K562 (cell line): ENCODE data around the gene TMPRSS5. TPM values are rescaled to one million over a fixed set of nuclear protein-coding genes. Genes with fewer than 3 reads are reported as not detected.

ENCODE experiments used
- ATF1 ChIP-seq, 2 experiments: fragments of 450-650 bp in 1 of 2; IDR thresholded peaks; 2 replicates each; pipeline ENCODE4 v1.6.1; 2016; ENCODE audit warnings: missing compliant biosample characterization in 1 of 2, missing genetic modification characterization in 1 of 2
- FOXA3 ChIP-seq, 2 experiments: fragments of 450-650 bp in 1 of 2; sonication (generic) in 1 of 2; formaldehyde crosslinking; IDR thresholded peaks in 1 of 2; conservative IDR thresholded peaks in 1 of 2; 2 replicates each; pipeline versions ENCODE4 v1.4.0 to v1.8.0; 2020 to 2022; ENCODE audit warnings: mild to moderate bottlenecking in 2 of 2, missing genetic modification reagents in 1 of 2
- GATA2 ChIP-seq: sonication (generic); formaldehyde crosslinking; IDR thresholded peaks from 2 replicates; pipeline ENCODE4 v1.4.0; 2020; ENCODE audit warnings: mild to moderate bottlenecking, missing genetic modification reagents
- ILK ChIP-seq: fragments of 450-650 bp; IDR thresholded peaks from 2 replicates; pipeline ENCODE4 v1.6.1; 2016; ENCODE audit warnings: missing genetic modification characterization, low read depth, mild to moderate bottlenecking, missing compliant biosample characterization, moderate library complexity, borderline replicate concordance
- IRF2 ChIP-seq: sonication (generic); formaldehyde crosslinking; IDR thresholded peaks from 2 replicates; pipeline ENCODE4 v1.8.1; 2022; ENCODE audit warnings: mild to moderate bottlenecking, missing genetic modification reagents
- NELFE ChIP-seq: IDR thresholded peaks from 2 replicates; pipeline ENCODE4 v1.6.1; 2011; ENCODE audit warnings: mild to moderate bottlenecking; ENCODE audit not compliant: insufficient read depth, insufficient read length
- NFXL1 ChIP-seq: fragments of 450-650 bp; formaldehyde crosslinking; IDR thresholded peaks from 2 replicates; pipeline ENCODE4 v1.4.0; 2021; ENCODE audit warnings: mild to moderate bottlenecking
- NR2F6 ChIP-seq: fragments of 450-650 bp; formaldehyde crosslinking; IDR thresholded peaks from 2 replicates; pipeline ENCODE4 v1.4.0; 2020; ENCODE audit warnings: mild to moderate bottlenecking
- PCBP1 ChIP-seq: fragments of 200-400 bp; formaldehyde crosslinking; IDR thresholded peaks from 2 replicates; pipeline ENCODE4 v1.6.1; 2018; ENCODE audit warnings: mild to moderate bottlenecking, low read depth, low read length; ENCODE audit not compliant: poor library complexity, severe bottlenecking
- PTRF ChIP-seq: fragments of 450-650 bp; IDR thresholded peaks from 2 replicates; pipeline ENCODE4 v1.6.1; 2016; ENCODE audit warnings: mild to moderate bottlenecking, missing genetic modification characterization, missing compliant biosample characterization
- RCOR1 ChIP-seq, 2 experiments: IDR thresholded peaks; 2 replicates each; pipeline ENCODE4 v1.6.1; 2012; ENCODE audit warnings: low read depth in 2 of 2, low read length in 2 of 2, borderline replicate concordance in 1 of 2, improper control_type of control experiment in 1 of 2
- RFX5 ChIP-seq: IDR thresholded peaks from 2 replicates; pipeline ENCODE4 v1.6.1; 2011; ENCODE audit warnings: low read depth, mild to moderate bottlenecking, improper control_type of control experiment, low read length
- SETDB1 ChIP-seq: IDR thresholded peaks from one replicate; pipeline ENCODE4 v1.6.1; 2012; ENCODE audit warnings: low read length, control low read depth, inconsistent platforms
- SIRT6 ChIP-seq: IDR thresholded peaks from one replicate; pipeline ENCODE4 v1.6.1; 2012; ENCODE audit warnings: low read depth, mild to moderate bottlenecking, control low read depth, inconsistent platforms, low read length, moderate library complexity
- SMAD3 ChIP-seq: fragments of 450-650 bp; formaldehyde crosslinking; conservative IDR thresholded peaks from 2 replicates; pipeline ENCODE4 v1.4.0; 2020; ENCODE audit warnings: mild to moderate bottlenecking
- SMARCA5 ChIP-seq: fragments of 450-650 bp; IDR thresholded peaks from 2 replicates; pipeline ENCODE4 v1.6.1; 2016
- SRF ChIP-seq, 2 experiments: fragments of 250-450, 450-650 bp in 1 of 2; sonication (Bioruptor Pico) in 1 of 2; sonication (generic) in 1 of 2; formaldehyde crosslinking; IDR thresholded peaks; 2 replicates each; pipeline versions ENCODE4 v1.5.0 to v1.5.1; 2020 to 2022; ENCODE audit warnings: mild to moderate bottlenecking in 1 of 2, missing genetic modification reagents in 1 of 2
- TEAD4 ChIP-seq, 2 experiments: sonication (generic) in 1 of 2; formaldehyde crosslinking in 1 of 2; IDR thresholded peaks; 2 replicates each; pipeline versions ENCODE4 v1.6.1 to v1.8.0; 2012 to 2022; ENCODE audit warnings: borderline replicate concordance in 1 of 2, inconsistent platforms in 1 of 2, low read length in 1 of 2, mild to moderate bottlenecking in 1 of 2, missing genetic modification reagents in 1 of 2
- ZKSCAN3 ChIP-seq: fragments of 250-450 bp; sonication (Bioruptor Pico); IDR thresholded peaks from 2 replicates; pipeline ENCODE4 v1.4.0; 2020
- ZNF239 ChIP-seq: fragments of 250-450 bp; sonication (Bioruptor Pico); IDR thresholded peaks from 2 replicates; pipeline ENCODE4 v1.4.0; 2020; ENCODE audit warnings: mild to moderate bottlenecking
- ZNF282 ChIP-seq: sonication (generic); formaldehyde crosslinking; IDR thresholded peaks from 2 replicates; pipeline ENCODE4 v1.8.1; 2023; ENCODE audit warnings: missing genetic modification reagents
- ZNF445 ChIP-seq: fragments of 250-450 bp; sonication (Bioruptor Pico); IDR thresholded peaks from 2 replicates; pipeline ENCODE4 v1.4.0; 2020; ENCODE audit warnings: low read depth, mild to moderate bottlenecking, moderate library complexity
- ZNF766 ChIP-seq: fragments of 200-800 bp; sonication (Bioruptor generic); conservative IDR thresholded peaks from 2 replicates; pipeline ENCODE4 v1.6.1; 2016; ENCODE audit warnings: missing genetic modification characterization, missing compliant biosample characterization
- polyA plus RNA-seq, 8 experiments: library from polyadenylated mRNA; depleted of rRNA in 4 of 8; stranded (reverse) in 5 of 8; unstranded in 3 of 8; fragments of >200 nt; fragmentation: Nextera tagmentation in 2 of 8; fragmentation: Illumina TruSeq in 1 of 8; extraction: Ambion mirVana in 2 of 8; extraction: Trizol in 1 of 8; gene quantifications; 2 replicates each; pipeline versions ENCODE4 v1.2.1 to v1.2.3, GENCODE V29; 2011 to 2014; ENCODE audit warnings: inconsistent platforms in 1 of 8, missing spikeins in 1 of 8
- total RNA-seq, 7 experiments: library from RNA; depleted of rRNA in 6 of 7; stranded (reverse); fragments of >200 nt in 6 of 7; fragmentation: Illumina TruSeq in 2 of 7; extraction: Trizol in 2 of 7; gene quantifications; 2 replicates each; pipeline versions ENCODE4 v1.2.1 to v1.2.3, GENCODE V29; 2011 to 2021; ENCODE audit warnings: low replicate concordance in 1 of 7
- TF ChIP-seq, protein P1 (sequence below): sonication (generic); formaldehyde crosslinking; IDR thresholded peaks from 2 replicates; pipeline ENCODE4 v1.8.0; 2022; ENCODE audit warnings: mild to moderate bottlenecking, missing genetic modification reagents
- TF ChIP-seq, protein P2 (sequence below): sonication (generic); formaldehyde crosslinking; IDR thresholded peaks from 2 replicates; pipeline ENCODE4 v1.9.0; 2022; ENCODE audit warnings: mild to moderate bottlenecking, missing genetic modification reagents

The TMPRSS5 gene
- total and polyA plus RNA-seq, 9 of the 15 experiments (the other 6 are each of a cell fraction or from before 2014, with no cell fraction given): 0.07 to 0.49 (median 0.17) TPM; not detected in 1

GRCh38 chr11:113690619-113691569 is 15.2 kb downstream of the TMPRSS5 start (continued):
- TF ChIP-seq PCBP1 (no peak), SRF (CRISPR knock-in tag; IDR thresholded peaks at IDR 0.05) (no peak; a peak in 1 of 4 replicates), ZNF766 (CRISPR knock-in tag) (0 out of 2 replicates have a peak, but pooled peaks have one; percentile 43), SETDB1 (no peak), ATF1 (CRISPR knock-in tag; IDR thresholded peaks at IDR 0.05) (no peak), ATF1 (tag; IDR thresholded peaks at IDR 0.05) (peak; percentile 35), NR2F6 (no peak), ZNF239 (no peak), IRF2 (no peak), ZNF445 (CRISPR knock-in tag) (no peak), PTRF (tag) (no peak), RCOR1 (IDR thresholded peaks at IDR 0.05; ENCODE audit: borderline replicate concordance in 1 of 2, low read depth in 2 of 2, low read length in 2 of 2) (peak in 1 of 2 experiments; percentile 43; a peak in 2 of 4 replicates), FOXA3 (CRISPR knock-in tag; conservative IDR thresholded peaks at IDR 0.05 in 1 of 2, IDR thresholded peaks at IDR 0.05 in 1 of 2) (0 out of 4 replicates have a peak, but pooled peaks of 1 of the 2 experiments have one; percentile 11), SMARCA5 (peak; percentile 75), NELFE (no peak), ZKSCAN3 (CRISPR knock-in tag) (0 out of 2 replicates have a peak, but pooled peaks have one; percentile 27), ZNF282 (CRISPR knock-in tag) (no peak), SIRT6 (no peak), TEAD4 (IDR thresholded peaks at IDR 0.05; ENCODE audit: low read length) (peak; percentile 10; the same call in 1 of the 2 replicates), TEAD4 (CRISPR knock-in tag; IDR thresholded peaks at IDR 0.05; ENCODE audit: borderline replicate concordance) (no peak), RFX5 (no peak), SMAD3 (no peak), GATA2 (CRISPR knock-in tag) (no peak), ILK (no peak), NFXL1 (CRISPR knock-in tag) (no peak)
- TF ChIP-seq, protein P1, sequence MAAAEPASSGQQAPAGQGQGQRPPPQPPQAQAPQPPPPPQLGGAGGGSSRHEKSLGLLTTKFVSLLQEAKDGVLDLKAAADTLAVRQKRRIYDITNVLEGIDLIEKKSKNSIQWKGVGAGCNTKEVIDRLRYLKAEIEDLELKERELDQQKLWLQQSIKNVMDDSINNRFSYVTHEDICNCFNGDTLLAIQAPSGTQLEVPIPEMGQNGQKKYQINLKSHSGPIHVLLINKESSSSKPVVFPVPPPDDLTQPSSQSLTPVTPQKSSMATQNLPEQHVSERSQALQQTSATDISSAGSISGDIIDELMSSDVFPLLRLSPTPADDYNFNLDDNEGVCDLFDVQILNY: no peak
- TF ChIP-seq, protein P2, sequence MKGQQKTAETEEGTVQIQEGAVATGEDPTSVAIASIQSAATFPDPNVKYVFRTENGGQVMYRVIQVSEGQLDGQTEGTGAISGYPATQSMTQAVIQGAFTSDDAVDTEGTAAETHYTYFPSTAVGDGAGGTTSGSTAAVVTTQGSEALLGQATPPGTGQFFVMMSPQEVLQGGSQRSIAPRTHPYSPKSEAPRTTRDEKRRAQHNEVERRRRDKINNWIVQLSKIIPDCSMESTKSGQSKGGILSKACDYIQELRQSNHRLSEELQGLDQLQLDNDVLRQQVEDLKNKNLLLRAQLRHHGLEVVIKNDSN (CRISPR knock-in tag): 0 out of 2 replicates have a peak, but pooled peaks have one; percentile 68
